Measurements from ENCODE around the gene HTR4. TPM values are rescaled to one million over a fixed set of nuclear protein-coding genes. Genes with fewer than 3 reads are reported as not detected.

The HTR4 gene
- polyA plus RNA-seq, 1 of the 3 experiments (the other 2 are of a cell fraction): not detected

- WGBS (ENCODE audit: low lambda C conversion rate): 21% methylated on average over 3 of the region's 3 CpGs
- H3K4me2 ChIP-seq: no peak overlapping the region
- H3K9me3 ChIP-seq: no peaks in the 10 kb centered on the region
- no peaks in the 10 kb centered on the region for H3K9me2 ChIP-seq
- ChIA-PET CTCF (interaction anchor here (0.8 to 1.5 kb wide), 2 partner anchors 9 to 14 kb away, joined by 3 to 4 read pairs; no protein-coding TSS in a partner anchor), POLR2A (no interaction called here)
- H3K9ac ChIP-seq: no peak overlapping the region
- H3K4me3 ChIP-seq (ENCODE audit: low read depth in 2 of 2, low read length in 1 of 2): no peak overlapping the region
- DNase-seq: no peak
- no peak for TF ChIP-seq IRF3 (IDR thresholded peaks at IDR 0.05; ENCODE audit: low read depth, low read length)
- TF ChIP-seq CHD2 (IDR thresholded peaks at IDR 0.05; ENCODE audit: low read length, partially characterized antibody): no peak
- TF ChIP-seq, protein P1, sequence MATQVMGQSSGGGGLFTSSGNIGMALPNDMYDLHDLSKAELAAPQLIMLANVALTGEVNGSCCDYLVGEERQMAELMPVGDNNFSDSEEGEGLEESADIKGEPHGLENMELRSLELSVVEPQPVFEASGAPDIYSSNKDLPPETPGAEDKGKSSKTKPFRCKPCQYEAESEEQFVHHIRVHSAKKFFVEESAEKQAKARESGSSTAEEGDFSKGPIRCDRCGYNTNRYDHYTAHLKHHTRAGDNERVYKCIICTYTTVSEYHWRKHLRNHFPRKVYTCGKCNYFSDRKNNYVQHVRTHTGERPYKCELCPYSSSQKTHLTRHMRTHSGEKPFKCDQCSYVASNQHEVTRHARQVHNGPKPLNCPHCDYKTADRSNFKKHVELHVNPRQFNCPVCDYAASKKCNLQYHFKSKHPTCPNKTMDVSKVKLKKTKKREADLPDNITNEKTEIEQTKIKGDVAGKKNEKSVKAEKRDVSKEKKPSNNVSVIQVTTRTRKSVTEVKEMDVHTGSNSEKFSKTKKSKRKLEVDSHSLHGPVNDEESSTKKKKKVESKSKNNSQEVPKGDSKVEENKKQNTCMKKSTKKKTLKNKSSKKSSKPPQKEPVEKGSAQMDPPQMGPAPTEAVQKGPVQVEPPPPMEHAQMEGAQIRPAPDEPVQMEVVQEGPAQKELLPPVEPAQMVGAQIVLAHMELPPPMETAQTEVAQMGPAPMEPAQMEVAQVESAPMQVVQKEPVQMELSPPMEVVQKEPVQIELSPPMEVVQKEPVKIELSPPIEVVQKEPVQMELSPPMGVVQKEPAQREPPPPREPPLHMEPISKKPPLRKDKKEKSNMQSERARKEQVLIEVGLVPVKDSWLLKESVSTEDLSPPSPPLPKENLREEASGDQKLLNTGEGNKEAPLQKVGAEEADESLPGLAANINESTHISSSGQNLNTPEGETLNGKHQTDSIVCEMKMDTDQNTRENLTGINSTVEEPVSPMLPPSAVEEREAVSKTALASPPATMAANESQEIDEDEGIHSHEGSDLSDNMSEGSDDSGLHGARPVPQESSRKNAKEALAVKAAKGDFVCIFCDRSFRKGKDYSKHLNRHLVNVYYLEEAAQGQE (IDR thresholded peaks at IDR 0.05; ENCODE audit: low read depth, low read length): no peak
- H3K36me3 ChIP-seq (replicated peaks in 1 of 2; ENCODE audit: control insufficient read depth in 1 of 2, insufficient read depth in 2 of 2, low read length in 1 of 2): no peaks in the 10 kb centered on the region
- no peaks in the 10 kb centered on the region for H4K20me1 ChIP-seq (ENCODE audit: insufficient read depth)
- H3K79me2 ChIP-seq (ENCODE audit: insufficient read depth): no peaks in the 10 kb centered on the region
- no peaks in the 10 kb centered on the region for H3F3A ChIP-seq (replicated peaks; ENCODE audit: insufficient read depth)
- H3K4me1 ChIP-seq (ENCODE audit: control insufficient read depth in 1 of 2, insufficient read depth in 2 of 2, low read depth in 1 of 2, low read length in 1 of 2): no peaks in the 10 kb centered on the region
- H3K27me3 ChIP-seq (ENCODE audit: insufficient read depth): no peaks in the 10 kb centered on the region
- H3K27ac ChIP-seq (ENCODE audit: low read depth in 2 of 2, low read length in 1 of 2): no peak overlapping the region
- no peak overlapping the region for H2AFZ ChIP-seq (ENCODE audit: low read depth)
Observed at GRCh38 chr5:148619484-148619883, 34.8 kb downstream of the HTR4 start.

DNA sequence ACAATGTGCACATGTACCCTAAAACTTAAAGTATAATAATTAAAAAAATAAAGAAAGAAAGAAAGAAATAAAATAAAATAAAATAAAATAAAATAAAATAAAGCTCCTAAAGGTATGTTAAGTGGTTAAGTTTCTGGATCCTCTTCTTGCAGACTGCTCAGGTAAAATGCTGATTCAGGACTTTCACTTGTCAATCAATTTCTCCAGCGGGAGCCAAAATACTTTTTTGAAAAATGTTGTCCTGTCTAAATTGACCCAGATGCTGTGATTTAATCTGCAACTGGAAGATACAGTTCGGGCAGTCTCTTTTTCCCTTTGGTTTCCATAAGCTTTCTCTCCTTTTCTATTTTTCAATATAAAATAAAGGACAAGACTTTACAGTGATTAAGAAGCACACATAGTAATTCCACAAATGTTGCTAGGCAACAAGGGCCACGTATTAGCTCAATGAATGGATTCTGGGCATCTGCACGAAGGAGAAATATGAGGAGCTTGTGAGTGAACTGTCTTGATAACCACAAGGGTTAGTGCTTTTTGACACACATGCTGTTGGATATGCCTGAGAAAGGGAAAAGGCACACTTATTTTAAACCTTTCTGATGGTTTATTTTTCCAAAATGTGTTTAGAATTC lies 38.6 kb downstream of the HTR4 start:
- H3K36me3 ChIP-seq (replicated peaks in 1 of 2; ENCODE audit: control insufficient read depth in 1 of 2, insufficient read depth in 2 of 2, low read length in 1 of 2): no peaks in the 10 kb centered on the region
- no peak overlapping the region for H3K4me3 ChIP-seq (ENCODE audit: low read depth in 2 of 2, low read length in 1 of 2)
- no peak overlapping the region for H3K27ac ChIP-seq (ENCODE audit: low read depth in 2 of 2, low read length in 1 of 2)
- no peaks in the 10 kb centered on the region for H3K9me3 ChIP-seq
- no peak for TF ChIP-seq CTCF (IDR thresholded peaks at IDR 0.05)
- TF ChIP-seq RCOR1 (IDR thresholded peaks at IDR 0.05; ENCODE audit: low read length): no peak
- no peak for TF ChIP-seq IRF3 (IDR thresholded peaks at IDR 0.05; ENCODE audit: low read depth, low read length)
- TF ChIP-seq CHD2 (IDR thresholded peaks at IDR 0.05; ENCODE audit: low read length, partially characterized antibody): no peak
- H4K20me1 ChIP-seq (ENCODE audit: insufficient read depth): no peaks in the 10 kb centered on the region
- ChIA-PET POLR2A (no interaction called here), CTCF (no interaction called here)
- H3K4me2 ChIP-seq: no peak overlapping the region
- H3K27me3 ChIP-seq (ENCODE audit: insufficient read depth): no peaks in the 10 kb centered on the region
- no peak overlapping the region for H2AFZ ChIP-seq (ENCODE audit: low read depth)
- H3K9ac ChIP-seq: no peak overlapping the region
- H3K9me2 ChIP-seq: no peaks in the 10 kb centered on the region
- H3F3A ChIP-seq (replicated peaks; ENCODE audit: insufficient read depth): no peaks in the 10 kb centered on the region
- 21% methylated on average over 4 of the region's 4 CpGs for WGBS (ENCODE audit: low lambda C conversion rate)
- H3K4me1 ChIP-seq (ENCODE audit: control insufficient read depth in 1 of 2, insufficient read depth in 2 of 2, low read depth in 1 of 2, low read length in 1 of 2): no peaks in the 10 kb centered on the region
- DNase-seq: no peak
- no peaks in the 10 kb centered on the region for H3K79me2 ChIP-seq (ENCODE audit: insufficient read depth)

Data from SK-N-SH (cell line).